ENCODE data around the gene PRXL2B. TPM values are rescaled to one million over a fixed set of nuclear protein-coding genes. Genes with fewer than 3 reads are reported as not detected.

PRXL2B gene
- total RNA-seq, 4 donors from 2014 or later: 0.51 to 20.5 (median 13.2) TPM

DNA sequence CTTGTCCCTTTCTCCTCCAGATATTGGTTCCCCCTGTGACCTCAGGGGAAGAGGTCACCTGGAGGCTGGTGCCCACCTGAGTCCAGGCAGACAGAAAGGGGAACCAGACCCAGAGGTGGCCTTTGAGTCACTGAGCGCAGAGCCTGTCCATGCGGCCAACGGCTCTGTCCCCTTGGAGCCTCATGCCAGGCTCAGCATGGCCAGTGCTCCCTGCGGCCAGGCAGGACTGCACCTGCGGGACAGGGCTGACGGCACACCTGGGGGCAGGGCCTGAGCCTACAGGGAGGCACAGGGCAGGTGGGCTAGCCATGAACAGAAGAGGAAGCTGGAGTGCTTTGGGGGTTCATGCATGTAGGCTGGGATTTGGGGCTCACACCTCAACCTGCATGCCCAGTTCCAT lies 27.7 kb upstream of the PRXL2B start:
- intact Hi-C loops (cut with DNase I; ENCODE audit: low total_unique reads): no loop called here
- no peak overlapping the region for H3K27ac ChIP-seq
- TF ChIP-seq POLR2A (IDR thresholded peaks at IDR 0.05): no peak
- TF ChIP-seq, protein P1, sequence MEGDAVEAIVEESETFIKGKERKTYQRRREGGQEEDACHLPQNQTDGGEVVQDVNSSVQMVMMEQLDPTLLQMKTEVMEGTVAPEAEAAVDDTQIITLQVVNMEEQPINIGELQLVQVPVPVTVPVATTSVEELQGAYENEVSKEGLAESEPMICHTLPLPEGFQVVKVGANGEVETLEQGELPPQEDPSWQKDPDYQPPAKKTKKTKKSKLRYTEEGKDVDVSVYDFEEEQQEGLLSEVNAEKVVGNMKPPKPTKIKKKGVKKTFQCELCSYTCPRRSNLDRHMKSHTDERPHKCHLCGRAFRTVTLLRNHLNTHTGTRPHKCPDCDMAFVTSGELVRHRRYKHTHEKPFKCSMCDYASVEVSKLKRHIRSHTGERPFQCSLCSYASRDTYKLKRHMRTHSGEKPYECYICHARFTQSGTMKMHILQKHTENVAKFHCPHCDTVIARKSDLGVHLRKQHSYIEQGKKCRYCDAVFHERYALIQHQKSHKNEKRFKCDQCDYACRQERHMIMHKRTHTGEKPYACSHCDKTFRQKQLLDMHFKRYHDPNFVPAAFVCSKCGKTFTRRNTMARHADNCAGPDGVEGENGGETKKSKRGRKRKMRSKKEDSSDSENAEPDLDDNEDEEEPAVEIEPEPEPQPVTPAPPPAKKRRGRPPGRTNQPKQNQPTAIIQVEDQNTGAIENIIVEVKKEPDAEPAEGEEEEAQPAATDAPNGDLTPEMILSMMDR (IDR thresholded peaks at IDR 0.05): no peak
- peaks cover 0 to 7% of the 10 kb centered on the region in 2 donors for H3K4me1 ChIP-seq
- no peaks in the 10 kb centered on the region for H3K36me3 ChIP-seq
- no peak for DNase-seq
- no peak overlapping the region for H3K4me3 ChIP-seq
- H3K9me3 ChIP-seq: no peaks in the 10 kb centered on the region
- H3K27me3 ChIP-seq: no peaks in the 10 kb centered on the region

DNA sequence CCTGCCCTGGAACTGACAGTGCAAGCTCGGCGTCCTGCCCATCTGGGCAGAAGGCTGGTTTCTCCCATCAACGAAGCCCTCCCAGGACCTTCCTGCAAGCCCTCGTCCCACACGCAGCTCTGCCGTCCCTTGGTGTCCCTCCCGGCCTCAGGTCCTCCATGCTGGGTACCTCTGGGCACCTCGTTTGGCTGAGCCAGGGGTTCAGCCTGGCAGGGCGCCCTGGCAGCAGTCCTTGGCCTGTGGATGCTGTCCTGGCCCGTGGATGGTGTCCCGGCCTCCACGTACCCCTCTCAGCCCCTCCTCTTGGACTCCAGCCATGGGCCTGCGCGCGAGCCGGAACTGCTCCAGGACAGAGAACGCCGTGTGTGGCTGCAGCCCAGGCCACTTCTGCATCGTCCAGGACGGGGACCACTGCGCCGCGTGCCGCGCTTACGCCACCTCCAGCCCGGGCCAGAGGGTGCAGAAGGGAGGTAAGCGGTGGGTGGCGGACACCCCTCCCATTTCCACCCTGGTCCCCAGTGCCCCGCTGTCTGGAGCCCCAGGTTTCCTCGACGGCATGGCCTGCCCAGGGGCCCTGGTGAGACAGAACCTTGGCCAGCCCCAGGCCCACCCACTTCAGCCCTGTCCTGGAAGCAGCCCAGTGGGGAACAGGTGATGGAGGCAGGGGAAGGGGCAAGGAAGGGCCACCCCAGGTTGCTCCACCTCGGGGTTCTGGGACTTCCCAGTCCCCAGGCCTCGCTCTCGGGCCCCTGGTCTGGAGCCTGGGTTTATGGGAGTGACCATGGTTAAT lies 26.9 kb upstream of the PRXL2B start:
- intact Hi-C loops (cut with DNase I; ENCODE audit: low total_unique reads): no loop called here

DNA sequence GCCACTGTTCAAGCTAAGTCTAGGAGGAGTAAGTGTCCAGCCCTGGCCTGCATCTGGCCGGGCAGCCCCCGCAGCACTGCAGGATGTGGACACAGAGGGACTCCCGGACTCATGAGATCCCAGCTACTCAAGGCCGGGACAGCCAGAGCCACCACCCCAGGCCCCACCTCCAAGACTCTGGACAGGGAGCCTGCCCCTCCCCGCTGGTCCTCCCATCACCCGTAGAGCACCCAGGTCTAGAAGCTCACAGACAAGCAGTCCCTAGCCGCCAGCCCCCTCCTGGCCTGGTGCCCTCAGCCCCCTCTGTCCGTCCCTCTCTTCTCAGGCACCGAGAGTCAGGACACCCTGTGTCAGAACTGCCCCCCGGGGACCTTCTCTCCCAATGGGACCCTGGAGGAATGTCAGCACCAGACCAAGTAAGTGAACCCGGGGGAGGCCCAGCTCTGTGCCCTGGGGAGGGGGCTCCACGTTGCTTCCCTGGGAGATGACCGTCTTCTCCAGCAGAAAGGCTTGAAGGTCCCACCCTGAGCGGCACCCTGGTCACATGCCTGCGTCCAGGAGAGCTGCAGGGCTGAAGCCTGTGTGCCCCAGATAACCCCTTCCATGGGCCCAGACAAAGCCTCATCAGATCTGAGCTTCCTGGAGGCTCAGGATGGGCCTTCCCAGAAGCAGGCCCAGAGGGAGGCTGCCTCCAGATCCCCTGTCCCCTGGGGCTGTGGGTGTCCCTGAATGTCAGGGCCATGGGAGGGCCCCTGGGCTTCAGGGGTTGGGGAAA lies 26.1 kb upstream of the PRXL2B start:
- Histone ChIP-seq H3K4me1 (peaks cover 0 to under 1% of the 10 kb centered on the region in 2 donors), H3K27me3 (no peaks in the 10 kb centered on the region), H3K9me3 (no peaks in the 10 kb centered on the region), H3K4me3 (no peak overlapping the region), H3K27ac (no peak overlapping the region), H3K36me3 (no peaks in the 10 kb centered on the region)
- TF ChIP-seq, protein P1 (IDR thresholded peaks at IDR 0.05): no peak
- TF ChIP-seq POLR2A (IDR thresholded peaks at IDR 0.05): no peak
- intact Hi-C loops (cut with DNase I; ENCODE audit: low total_unique reads): no loop called here
- no peak for DNase-seq

More for the DNA sequence above, 26.9 kb upstream of the PRXL2B start:
- Histone ChIP-seq H3K36me3 (no peaks in the 10 kb centered on the region), H3K9me3 (no peaks in the 10 kb centered on the region), H3K4me3 (no peak overlapping the region), H3K27me3 (no peaks in the 10 kb centered on the region), H3K27ac (no peak overlapping the region), H3K4me1 (peaks cover 0 to 7% of the 10 kb centered on the region in 2 donors)
- DNase-seq: no peak
- no peak for TF ChIP-seq POLR2A (IDR thresholded peaks at IDR 0.05)
- TF ChIP-seq, protein P1 (IDR thresholded peaks at IDR 0.05): no peak

DNA sequence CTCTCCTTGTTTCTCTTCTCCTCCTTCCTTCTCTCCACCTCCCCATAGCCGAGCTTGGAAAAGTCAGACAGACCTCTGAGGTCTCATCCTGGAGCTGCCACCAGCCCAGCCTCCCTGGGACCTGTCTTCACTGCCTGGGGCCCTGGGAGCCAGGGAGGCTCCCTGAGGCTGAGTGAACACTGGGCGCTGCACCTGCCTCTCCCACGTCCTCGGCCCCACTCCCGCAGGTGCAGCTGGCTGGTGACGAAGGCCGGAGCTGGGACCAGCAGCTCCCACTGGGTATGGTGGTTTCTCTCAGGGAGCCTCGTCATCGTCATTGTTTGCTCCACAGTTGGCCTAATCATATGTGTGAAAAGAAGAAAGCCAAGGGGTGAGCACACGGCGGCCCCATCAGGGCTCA lies 25.1 kb upstream of the PRXL2B start:
- intact Hi-C loops (cut with DNase I; ENCODE audit: low total_unique reads): no loop called here
- H3K36me3 ChIP-seq: no peaks in the 10 kb centered on the region
- no peak overlapping the region for H3K4me3 ChIP-seq

More for the DNA sequence above, 25.1 kb upstream of the PRXL2B start:
- no peak for DNase-seq
- Histone ChIP-seq H3K27me3 (no peaks in the 10 kb centered on the region), H3K4me1 (no peaks in the 10 kb centered on the region), H3K9me3 (no peaks in the 10 kb centered on the region), H3K27ac (no peak overlapping the region)
- TF ChIP-seq, protein P1 (IDR thresholded peaks at IDR 0.05): no peak
- TF ChIP-seq POLR2A (IDR thresholded peaks at IDR 0.05): no peak
